Measurements from ENCODE around the gene B3GALT4. TPM values are rescaled to one million over a fixed set of nuclear protein-coding genes. Genes with fewer than 3 reads are reported as not detected.
A peak's percentile ranks its signal among the peaks of the same experiment; 100 is the strongest.

B3GALT4 gene
- polyA plus RNA-seq, 6 donors from 2014 or later = 18.3 to 31.6 (median 22.2) TPM

DNA sequence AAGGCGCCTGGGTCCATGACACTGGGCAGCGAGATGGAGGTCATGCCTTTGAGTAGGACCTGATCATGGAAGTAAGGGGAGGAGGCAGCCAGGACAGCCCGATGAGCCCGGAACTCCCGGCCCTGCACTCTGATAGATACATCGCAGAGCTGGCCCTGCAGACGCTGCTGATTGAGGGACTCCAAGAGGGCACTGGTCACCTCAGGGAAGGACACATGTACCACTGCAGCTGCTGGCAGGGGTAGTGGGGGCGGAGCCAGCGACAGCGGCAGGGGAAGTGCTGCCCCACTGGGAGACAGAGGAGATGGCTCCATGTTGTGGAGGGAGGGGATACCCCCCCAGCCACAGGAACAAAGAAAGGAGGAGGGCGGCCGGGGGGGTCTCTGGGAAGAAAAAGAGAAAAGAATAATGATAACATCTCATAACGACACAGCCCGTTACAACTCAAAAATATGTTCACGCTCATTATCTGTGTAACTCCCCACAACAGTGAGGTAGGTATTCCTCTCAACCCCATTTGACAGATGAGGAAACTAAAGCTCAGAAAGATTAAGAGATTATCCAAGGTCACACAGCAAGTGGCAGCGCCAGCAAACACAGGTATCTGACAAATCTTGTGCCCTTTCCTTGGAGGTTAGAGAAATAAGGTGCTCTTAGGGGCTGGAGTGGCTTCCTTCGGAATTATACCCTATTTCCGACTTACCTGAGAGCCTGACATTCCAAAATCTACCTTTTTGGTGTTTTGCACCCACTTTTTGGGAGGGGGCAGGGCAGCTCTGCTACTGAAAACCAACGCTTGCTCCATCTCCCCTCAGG is 39.9 kb downstream of the B3GALT4 start:
- Mint-ChIP-seq H3K4me3 (peak overlapping the region; percentile 89 to 100 (median 100)), H3K27ac (peak overlapping the region; percentile 80 to 100 (median 97)), H3K27me3 (no peaks in the 10 kb centered on the region), H3K9me3 (no peaks in the 10 kb centered on the region), H3K4me1 (peaks cover 76 to 96% (median 86%) of the 10 kb centered on the region in 3 donors), H3K36me3 (peaks cover 19 to 37% of the 10 kb centered on the region in 2 donors)
- ATAC-seq (ENCODE audit: low read depth in 2 of 2) (no peak), DNase-seq (no peak)

DNA sequence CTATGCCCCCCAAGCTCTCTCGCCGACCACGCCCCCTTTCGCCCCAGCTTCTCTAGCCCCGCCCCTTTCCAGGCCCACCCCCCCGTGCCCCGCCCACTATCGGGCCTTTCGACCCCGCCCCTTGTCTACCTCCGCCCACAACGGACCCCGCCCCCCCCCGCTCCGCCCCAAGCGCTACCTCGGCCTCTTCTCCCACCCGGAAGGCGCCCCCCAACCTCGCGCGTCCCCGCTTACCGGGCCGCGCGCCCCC is 40.4 kb downstream of the B3GALT4 start:
- peak overlapping the region; percentile 89 to 100 (median 100) for H3K4me3 Mint-ChIP-seq
- peaks cover 76 to 96% (median 86%) of the 10 kb centered on the region in 3 donors for H3K4me1 Mint-ChIP-seq
- no peak for DNase-seq
- H3K27me3 Mint-ChIP-seq = no peaks in the 10 kb centered on the region
- H3K27ac Mint-ChIP-seq = peak overlapping the region; percentile 30 to 100 (median 88)
- no peak for ATAC-seq (ENCODE audit: low read depth in 2 of 2)
- peaks cover 19 to 36% of the 10 kb centered on the region in 2 donors for H3K36me3 Mint-ChIP-seq
- H3K9me3 Mint-ChIP-seq = no peaks in the 10 kb centered on the region

DNA sequence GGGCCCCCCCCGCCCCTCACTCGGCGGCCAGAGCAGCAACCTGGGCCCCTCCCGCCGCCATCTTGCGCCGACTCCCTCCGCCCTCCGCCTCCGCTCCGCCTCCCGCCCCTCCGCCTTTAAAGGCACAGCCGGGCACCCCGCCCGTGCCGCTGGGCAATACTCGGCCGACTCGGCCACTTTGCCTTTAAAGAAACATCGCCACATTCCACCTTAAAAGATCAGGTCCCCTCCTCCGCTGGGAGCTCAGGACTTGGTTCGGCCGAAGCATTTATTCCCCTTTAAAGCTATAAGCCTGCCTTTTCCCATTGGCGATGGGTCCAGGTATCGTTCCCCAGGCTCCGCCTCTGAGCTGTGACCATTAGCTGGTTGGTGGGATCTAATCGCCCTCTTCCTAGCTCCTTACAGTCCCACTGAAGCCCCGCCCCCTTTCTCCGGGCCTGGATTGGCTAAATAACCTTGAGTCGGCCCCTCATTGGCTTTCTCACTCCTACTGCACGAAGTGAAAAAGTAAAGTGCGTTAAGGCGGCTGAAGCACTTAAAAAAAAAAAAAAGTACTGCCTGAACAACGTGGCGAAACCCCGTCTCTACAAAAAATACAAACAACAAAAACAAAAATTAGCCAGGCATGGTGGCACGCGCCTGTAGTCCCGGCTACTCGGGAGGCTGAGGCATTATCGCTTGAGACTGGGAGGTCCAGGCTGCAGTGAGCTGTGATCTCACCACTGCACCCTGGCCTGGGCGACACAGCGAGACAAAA is 40.9 kb downstream of the B3GALT4 start, which contains the start of gene ZBTB22:
Gene ZBTB22 (minus strand): TSS at position 76 of the 757 bp plus-strand sequence. CDS start 828 bp downstream, outside the sequence.
- DNase-seq (peak; percentile 95), ATAC-seq (ENCODE audit: low read depth in 2 of 2) (peak; percentile 41 to 47)
- Mint-ChIP-seq H3K27me3 (no peaks in the 10 kb centered on the region), H3K9me3 (no peaks in the 10 kb centered on the region), H3K27ac (peak within 1 kb of the TSS; percentile 98 to 100 (median 99)), H3K36me3 (peaks cover 14 to 36% of the 10 kb centered on the region in 2 donors), H3K4me1 (peaks cover 75 to 91% (median 84%) of the 10 kb centered on the region in 3 donors), H3K4me3 (peak within 1 kb of the TSS; percentile 89 to 100 (median 100))

DNA sequence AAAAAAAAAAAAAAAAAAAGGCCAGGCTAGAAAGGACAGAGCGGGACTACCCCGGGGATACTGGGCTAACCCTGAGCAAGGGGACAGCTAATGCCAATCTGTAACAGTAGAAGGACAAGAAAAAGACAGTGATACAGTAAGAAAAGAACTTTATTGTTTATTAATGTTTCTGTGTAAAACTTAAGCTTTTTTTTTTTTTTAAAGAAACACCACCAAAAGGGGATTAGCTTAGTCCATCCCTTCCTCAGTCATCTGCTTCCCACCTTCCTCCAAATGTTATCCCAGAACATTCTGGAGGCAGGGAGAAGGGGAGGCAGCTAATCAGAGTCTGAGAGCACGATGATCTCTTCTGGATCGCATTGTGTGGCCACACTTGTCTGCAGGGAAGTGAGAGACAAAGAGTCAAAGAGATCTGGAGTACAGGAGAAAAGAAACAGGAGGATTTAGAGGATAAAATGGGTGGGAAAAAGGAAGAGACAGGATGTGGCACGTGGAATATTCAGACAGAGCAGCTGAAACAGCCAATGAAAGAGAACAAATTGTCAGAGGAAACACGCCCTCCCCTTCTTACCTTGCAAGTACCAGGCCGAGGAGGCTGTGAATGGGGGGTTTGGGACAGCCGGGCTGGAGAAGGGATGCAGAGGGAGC is 41.6 kb downstream of the B3GALT4 start:
- H3K9me3 Mint-ChIP-seq = no peaks in the 10 kb centered on the region
- H3K4me1 Mint-ChIP-seq = peaks cover 78 to 88% (median 87%) of the 10 kb centered on the region in 3 donors
- no peaks in the 10 kb centered on the region for H3K27me3 Mint-ChIP-seq
- peak overlapping the region; percentile 98 to 100 (median 98) for H3K27ac Mint-ChIP-seq
- H3K4me3 Mint-ChIP-seq = peak overlapping the region; percentile 89 to 100 (median 100)
- no peak for ATAC-seq (ENCODE audit: low read depth in 2 of 2)
- DNase-seq = no peak
- H3K36me3 Mint-ChIP-seq = peaks cover 13 to 33% of the 10 kb centered on the region in 2 donors

- no peaks in the 10 kb centered on the region for H3K9me3 Mint-ChIP-seq
These were observed 43.0 kb downstream of the B3GALT4 start for GRCh38 chr6:33319939-33320314.

GRCh38 chr6:33320315-33321181 is 43.6 kb downstream of the B3GALT4 start:
- DNase-seq (no peak), ATAC-seq (ENCODE audit: low read depth in 2 of 2) (no peak)
- H3K36me3 Mint-ChIP-seq = peaks cover 13 to 33% of the 10 kb centered on the region in 2 donors
- no peaks in the 10 kb centered on the region for H3K27me3 Mint-ChIP-seq
- H3K9me3 Mint-ChIP-seq = no peaks in the 10 kb centered on the region
- peaks cover 70 to 83% (median 75%) of the 10 kb centered on the region in 3 donors for H3K4me1 Mint-ChIP-seq
- H3K27ac Mint-ChIP-seq = peak overlapping the region in 4 of 6 donors; percentile 32 to 100 (median 83)
- peak overlapping the region; percentile 89 to 100 (median 97) for H3K4me3 Mint-ChIP-seq

More at GRCh38 chr6:33319939-33320314, 43.0 kb downstream of the B3GALT4 start:
- Mint-ChIP-seq H3K4me1 (peaks cover 76 to 89% (median 81%) of the 10 kb centered on the region in 3 donors), H3K36me3 (peaks cover 13 to 33% of the 10 kb centered on the region in 2 donors), H3K27ac (peak overlapping the region in 2 of 6 donors; percentile 60 to 100), H3K27me3 (no peaks in the 10 kb centered on the region), H3K4me3 (peak overlapping the region in 6 of 8 donors; percentile 16 to 100 (median 92))
- no peak for DNase-seq
- no peak for ATAC-seq (ENCODE audit: low read depth in 2 of 2)

- no peak for ATAC-seq (ENCODE audit: low read depth in 2 of 2)
- DNase-seq = no peak
- H3K27me3 Mint-ChIP-seq = no peaks in the 10 kb centered on the region
- H3K9me3 Mint-ChIP-seq = no peaks in the 10 kb centered on the region
- peak overlapping the region; percentile 89 to 100 (median 97) for H3K4me3 Mint-ChIP-seq
- peaks cover 68 to 80% (median 74%) of the 10 kb centered on the region in 3 donors for H3K4me1 Mint-ChIP-seq
- H3K36me3 Mint-ChIP-seq = peaks cover 13 to 33% of the 10 kb centered on the region in 2 donors
- peak overlapping the region in 3 of 6 donors; percentile 87 to 95 (median 94) for H3K27ac Mint-ChIP-seq
These were observed 44.3 kb downstream of the B3GALT4 start for GRCh38 chr6:33321227-33321626.

GRCh38 chr6:33323623-33323948 is 46.7 kb downstream of the B3GALT4 start:
- Mint-ChIP-seq H3K4me3 (peak overlapping the region; percentile 89 to 100 (median 98)), H3K9me3 (no peaks in the 10 kb centered on the region), H3K36me3 (peaks cover 13 to 29% of the 10 kb centered on the region in 2 donors), H3K4me1 (peaks cover 54 to 63% (median 55%) of the 10 kb centered on the region in 3 donors), H3K27me3 (no peaks in the 10 kb centered on the region), H3K27ac (peak overlapping the region; percentile 89 to 100 (median 96))
- DNase-seq (no peak), ATAC-seq (ENCODE audit: low read depth in 2 of 2) (no peak)

DNA sequence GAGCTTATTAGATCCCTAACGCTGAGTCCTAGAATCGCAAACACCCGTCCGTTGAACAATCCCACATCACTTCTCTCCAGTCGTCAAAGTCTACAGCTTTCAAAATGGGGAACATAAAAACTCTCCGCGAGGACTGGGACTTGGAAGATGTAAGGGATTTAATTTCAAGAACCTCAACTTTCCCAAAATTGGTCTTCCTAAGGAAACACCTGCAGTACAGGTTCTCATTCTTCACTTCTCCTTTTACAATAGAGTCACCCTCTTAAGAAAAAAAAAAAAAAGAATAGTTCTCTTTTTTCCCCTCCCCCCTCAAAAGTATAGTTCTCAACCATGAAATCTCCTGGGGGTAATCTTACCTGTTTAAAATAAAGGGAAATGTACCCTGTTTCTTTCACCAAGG is 47.2 kb downstream of the B3GALT4 start:
- Mint-ChIP-seq H3K27me3 (no peaks in the 10 kb centered on the region), H3K9me3 (no peaks in the 10 kb centered on the region), H3K36me3 (peaks cover 13 to 24% of the 10 kb centered on the region in 2 donors), H3K27ac (peak overlapping the region; percentile 89 to 100 (median 96)), H3K4me3 (peak overlapping the region; percentile 89 to 100 (median 98)), H3K4me1 (peaks cover 54 to 62% (median 55%) of the 10 kb centered on the region in 3 donors)
- DNase-seq (peak; percentile 86), ATAC-seq (ENCODE audit: low read depth in 2 of 2) (peak; percentile 46 to 53)

Other genes starting within 250 kb of the B3GALT4 start
- gene HLA-DPA1, start 203.5 kb upstream of the B3GALT4 start, polyA plus RNA-seq (ENCODE audit: low read depth in 6 of 6) = 1,000 to 10,000 TPM; 2,534 to 3,526 (median 2,823) TPM
- gene HLA-DPB1, start 201.1 kb upstream of the B3GALT4 start, polyA plus RNA-seq (ENCODE audit: low read depth in 6 of 6) = 1,000 to 10,000 TPM; 1,951 to 3,267 (median 2,600) TPM
- gene COL11A2, start 84.7 kb upstream of the B3GALT4 start, polyA plus RNA-seq (ENCODE audit: low read depth in 6 of 6) = under 1 TPM in 2 of 6 donors, not detected in 4; 0.09 to 0.30 TPM
- 10 to 100 TPM in 1 of 6 donors, 1 to 10 TPM in 5; 2.2 to 10.8 (median 7.4) TPM for gene RXRB, start 76.5 kb upstream of the B3GALT4 start, polyA plus RNA-seq (ENCODE audit: low read depth in 6 of 6)
- gene SLC39A7, start 76.3 kb upstream of the B3GALT4 start, polyA plus RNA-seq (ENCODE audit: low read depth in 6 of 6) = 10 to 100 TPM; 15.6 to 26.0 (median 17.6) TPM
- 10 to 100 TPM; 13.8 to 24.1 (median 21.6) TPM for gene HSD17B8, start 72.5 kb upstream of the B3GALT4 start, polyA plus RNA-seq (ENCODE audit: low read depth in 6 of 6)
- gene RING1, start 68.6 kb upstream of the B3GALT4 start, polyA plus RNA-seq (ENCODE audit: low read depth in 6 of 6) = 10 to 100 TPM in 1 of 6 donors, 1 to 10 TPM in 5; 2.8 to 12.1 (median 7.4) TPM
- 10 to 100 TPM in 5 of 6 donors, 1 to 10 TPM in 1; 5.3 to 18.9 (median 14.4) TPM for gene VPS52, start 5.2 kb upstream of the B3GALT4 start, polyA plus RNA-seq (ENCODE audit: low read depth in 6 of 6)
- gene RPS18, start 5.0 kb upstream of the B3GALT4 start, polyA plus RNA-seq (ENCODE audit: low read depth in 6 of 6) = over 10,000 TPM in 1 of 6 donors, 1,000 to 10,000 TPM in 5; 6,561 to 10,092 (median 8,290) TPM
- 10 to 100 TPM; 50.5 to 78.0 (median 59.3) TPM for gene WDR46, start 12.1 kb downstream of the B3GALT4 start, polyA plus RNA-seq (ENCODE audit: low read depth in 6 of 6)
- 10 to 100 TPM; 29.4 to 47.8 (median 41.3) TPM for gene PFDN6, start 12.5 kb downstream of the B3GALT4 start, polyA plus RNA-seq (ENCODE audit: low read depth in 6 of 6)
- 10 to 100 TPM; 15.5 to 39.0 (median 17.2) TPM for gene RGL2, start 21.8 kb downstream of the B3GALT4 start, polyA plus RNA-seq (ENCODE audit: low read depth in 6 of 6)
- 100 to 1,000 TPM; 450 to 564 (median 508) TPM for gene TAPBP, start 37.0 kb downstream of the B3GALT4 start, polyA plus RNA-seq (ENCODE audit: low read depth in 6 of 6)
- 10 to 100 TPM; 19.2 to 29.9 (median 23.8) TPM for gene ZBTB22, start 40.6 kb downstream of the B3GALT4 start, polyA plus RNA-seq (ENCODE audit: low read depth in 6 of 6)
- gene DAXX, start 45.8 kb downstream of the B3GALT4 start, polyA plus RNA-seq (ENCODE audit: low read depth in 6 of 6) = 100 to 1,000 TPM in 3 of 6 donors, 10 to 100 TPM in 3; 61.4 to 140 (median 102) TPM
- under 1 TPM in 3 of 6 donors, not detected in 3; 0.36 to 0.45 (median 0.36) TPM for gene KIFC1, start 114.7 kb downstream of the B3GALT4 start, polyA plus RNA-seq (ENCODE audit: low read depth in 6 of 6)
- 10 to 100 TPM; 48.9 to 82.3 (median 55.5) TPM for gene PHF1, start 133.9 kb downstream of the B3GALT4 start, polyA plus RNA-seq (ENCODE audit: low read depth in 6 of 6)
- gene CUTA, start 141.0 kb downstream of the B3GALT4 start, polyA plus RNA-seq (ENCODE audit: low read depth in 6 of 6) = 100 to 1,000 TPM; 237 to 281 (median 263) TPM
- gene SYNGAP1, start 142.9 kb downstream of the B3GALT4 start, polyA plus RNA-seq (ENCODE audit: low read depth in 6 of 6) = 1 to 10 TPM in 1 of 6 donors, under 1 TPM in 4, not detected in 1; 0.25 to 1.9 (median 0.48) TPM
- 1 to 10 TPM; 4.8 to 9.7 (median 7.0) TPM for gene ZBTB9, start 177.5 kb downstream of the B3GALT4 start, polyA plus RNA-seq (ENCODE audit: low read depth in 6 of 6)